Activated CD4-positive, alpha-beta T cell treated with anti-CD3 and anti-CD28 coated beads, Interleukin-2, Interleukin-4, amounts not matched to agents 100 ng/mL and 50 ng/mL, durations not matched to agents 16 hours and 8 hours (primary cell): ENCODE results near the gene OR6J1.
A peak's percentile ranks its signal among the peaks of the same experiment; 100 is the strongest.
"Not testable (repeated sequence)": the region's sequence is repeated elsewhere in the genome, so short reads cannot be mapped to it uniquely, and the experiment has no call there.

Source experiments
- DNase-seq: peaks from one replicate; pipeline ENCODE4 v3.0.0-alpha.2; 2020; ENCODE audit warnings: low spot score

Gene OR6J1

DNA sequence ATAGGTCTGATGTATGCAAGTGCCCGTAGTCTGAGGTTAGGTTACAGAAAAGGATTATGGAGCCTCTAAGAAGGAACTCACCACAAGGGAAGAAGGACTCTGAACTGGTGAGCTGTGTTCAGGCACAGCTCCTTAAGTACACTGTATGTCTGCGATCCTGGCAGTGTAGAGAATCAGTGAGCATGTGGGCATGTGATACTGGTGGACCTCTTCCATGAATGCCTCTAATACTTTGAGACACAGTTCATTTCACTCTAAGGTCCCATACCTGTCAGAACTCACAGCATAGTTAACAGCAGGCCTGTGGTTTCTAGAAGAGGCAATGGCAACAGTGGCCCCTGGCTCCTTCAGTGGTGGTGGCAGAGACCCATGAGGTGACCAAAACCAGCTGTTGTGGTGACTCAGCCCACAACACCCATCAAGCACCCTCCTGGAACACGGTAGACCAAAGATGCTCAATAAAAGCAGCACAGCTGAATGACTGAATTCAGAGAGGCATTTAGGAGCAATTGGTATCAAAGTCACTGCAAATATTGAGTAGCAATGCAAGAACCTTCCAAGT, 6.9 kb upstream of the OR6J1 start:
- peak; percentile 17 for DNase-seq

DNA sequence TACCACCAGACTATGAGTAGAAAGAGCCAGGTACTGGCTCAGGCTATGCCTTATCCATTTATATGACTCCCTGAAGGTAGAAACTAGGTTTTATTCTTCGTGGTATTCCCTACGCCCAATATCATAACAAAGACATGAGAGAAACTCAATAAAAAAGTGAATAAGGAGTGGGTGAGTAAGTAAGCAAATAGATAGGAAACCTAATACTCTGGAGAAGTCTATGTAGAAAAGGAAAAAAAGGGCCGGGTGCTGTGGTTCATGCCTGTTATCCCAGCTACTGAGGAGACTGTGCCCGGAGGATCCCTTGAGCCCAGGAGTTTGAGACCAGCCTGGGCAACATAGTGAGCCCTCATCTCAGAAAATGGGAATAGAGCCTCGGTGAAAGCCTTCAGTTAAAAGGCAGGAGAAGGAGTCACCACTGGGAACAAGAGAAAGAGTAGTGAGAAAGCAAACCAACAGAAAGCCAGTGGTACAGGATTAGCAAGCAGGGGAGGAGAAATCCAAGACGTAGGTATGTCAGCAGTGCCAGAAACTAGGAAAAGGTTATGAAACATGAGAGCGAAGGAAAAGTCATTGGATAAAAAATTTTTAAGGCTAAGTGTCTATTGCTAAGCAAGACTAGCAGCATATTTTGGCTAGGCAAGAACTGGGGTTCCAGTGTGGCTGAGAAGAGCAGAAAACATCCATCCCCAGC, 6.0 kb upstream of the OR6J1 start:
- no peak for DNase-seq

GRCh38 chr14:22648506-22648905, 4.4 kb upstream of the OR6J1 start:
- no peak for DNase-seq

- no peak for DNase-seq
Observed at GRCh38 chr14:22646570-22647254, 2.6 kb upstream of the OR6J1 start.

DNA sequence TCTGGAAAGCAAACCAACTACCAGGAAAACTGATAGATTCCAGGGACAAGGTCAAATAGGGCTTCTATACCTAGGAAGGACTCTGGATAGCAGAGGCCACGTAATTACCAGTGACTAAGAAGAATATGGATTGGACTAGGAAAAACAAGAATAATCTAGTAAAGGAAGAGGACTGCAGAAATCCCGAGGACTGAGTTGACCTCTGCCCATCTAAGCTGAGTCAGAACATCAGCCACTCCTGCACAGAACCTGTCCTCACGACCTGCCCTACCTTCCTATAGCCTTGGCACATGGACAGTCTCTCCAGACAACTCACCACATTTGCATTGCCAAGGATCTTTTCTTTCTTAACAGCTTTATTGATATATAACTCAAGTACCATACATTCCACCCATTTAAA, 2.3 kb downstream of the OR6J1 start:
- no peak for DNase-seq

- DNase-seq, result no peak
Observed at GRCh38 chr14:22640192-22640591, 4.0 kb downstream of the OR6J1 start.

DNA sequence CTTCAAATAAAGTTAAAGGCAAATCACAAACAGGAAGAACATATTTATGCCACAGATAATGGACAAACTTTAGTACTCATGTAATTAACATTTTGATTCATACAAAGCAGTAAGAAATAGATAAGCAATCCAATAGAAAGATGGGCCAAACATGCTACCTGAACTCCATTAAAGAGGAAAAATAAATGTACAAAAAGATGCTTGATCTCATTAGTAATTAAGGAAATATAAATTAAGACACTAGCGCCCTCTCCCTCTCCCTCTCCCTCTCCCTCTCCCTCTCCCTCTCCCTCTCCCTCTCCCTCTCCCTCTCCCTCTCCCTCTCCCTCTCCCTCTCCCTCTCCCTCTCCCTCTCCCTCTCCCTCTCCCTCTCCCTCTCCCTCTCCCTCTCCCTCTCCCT, 8.2 kb downstream of the OR6J1 start:
- not testable (repeated sequence) for DNase-seq

DNA sequence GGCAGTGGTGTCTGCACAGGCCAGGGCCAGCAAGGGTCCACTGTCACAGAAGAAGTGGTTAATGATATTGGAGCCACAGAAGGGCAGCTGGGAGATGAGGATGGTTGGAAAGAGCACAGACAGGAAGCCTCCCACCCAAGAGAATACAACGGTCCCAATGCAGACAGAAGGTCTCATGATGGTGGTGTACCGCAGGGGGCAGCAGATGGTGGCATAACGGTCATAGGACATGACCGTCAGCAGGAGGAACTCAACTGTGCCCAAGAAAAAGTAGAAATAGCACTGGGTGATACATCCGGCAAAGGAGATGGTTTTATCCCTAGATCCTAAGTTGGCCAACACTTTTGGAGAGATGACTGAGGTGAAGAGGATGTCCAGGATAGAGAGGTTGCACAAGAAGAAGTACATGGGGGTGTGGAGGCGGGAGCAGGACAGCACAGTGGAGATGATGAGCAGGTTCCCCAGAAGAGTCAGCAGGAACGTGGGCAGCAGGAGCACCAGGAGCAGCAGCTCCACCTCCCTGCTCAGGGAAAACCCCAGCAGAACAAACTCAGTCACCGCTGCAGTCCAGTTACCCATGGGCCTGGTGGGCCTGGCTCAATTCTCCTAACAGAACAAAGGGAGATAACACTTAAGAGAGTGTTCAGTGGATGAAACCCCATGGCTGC, 9.8 kb downstream of the OR6J1 start:
- DNase-seq, result no peak

DNA sequence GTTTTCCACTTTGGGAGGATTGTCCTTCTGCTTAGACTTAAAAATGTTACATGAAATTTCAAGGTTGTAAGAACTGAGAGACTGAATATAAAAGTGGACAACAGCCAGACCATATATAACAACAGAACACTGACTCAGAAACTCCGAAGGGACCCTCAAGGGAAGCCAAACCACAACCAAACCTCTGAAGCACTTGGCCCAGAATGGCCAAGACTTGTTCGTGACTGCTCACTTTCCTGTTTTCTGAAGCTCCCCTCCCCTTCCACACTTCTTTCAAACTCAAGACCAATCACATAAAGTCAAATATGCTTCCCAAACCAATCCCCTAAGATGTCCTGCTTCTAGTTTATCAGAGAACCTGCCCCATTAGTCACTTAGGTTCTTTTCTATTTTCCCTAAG, 13.7 kb downstream of the OR6J1 start:
- no peak for DNase-seq

- DNase-seq, result no peak
Observed at GRCh38 chr14:22630066-22630465, 14.1 kb downstream of the OR6J1 start.

DNA sequence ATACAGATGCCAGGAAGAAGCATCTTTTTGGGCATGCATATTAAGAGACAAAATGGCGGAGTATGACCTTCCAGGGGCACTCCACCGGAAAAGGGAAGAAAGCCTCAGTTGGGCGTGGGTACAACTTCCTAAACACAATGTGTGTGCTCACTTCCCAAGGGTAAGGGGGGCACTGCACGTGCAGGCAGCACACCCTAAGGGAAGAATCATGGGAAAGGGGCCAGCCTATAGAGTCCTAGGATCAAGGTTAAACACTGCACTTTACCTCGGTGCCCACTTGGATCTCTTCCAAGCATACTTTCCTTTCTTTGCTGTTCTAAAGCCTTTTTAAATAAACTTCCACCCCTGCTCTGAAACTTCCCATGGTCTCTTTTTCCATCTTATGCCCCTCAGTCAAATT, 14.8 kb downstream of the OR6J1 start:
- DNase-seq, result no peak

DNA sequence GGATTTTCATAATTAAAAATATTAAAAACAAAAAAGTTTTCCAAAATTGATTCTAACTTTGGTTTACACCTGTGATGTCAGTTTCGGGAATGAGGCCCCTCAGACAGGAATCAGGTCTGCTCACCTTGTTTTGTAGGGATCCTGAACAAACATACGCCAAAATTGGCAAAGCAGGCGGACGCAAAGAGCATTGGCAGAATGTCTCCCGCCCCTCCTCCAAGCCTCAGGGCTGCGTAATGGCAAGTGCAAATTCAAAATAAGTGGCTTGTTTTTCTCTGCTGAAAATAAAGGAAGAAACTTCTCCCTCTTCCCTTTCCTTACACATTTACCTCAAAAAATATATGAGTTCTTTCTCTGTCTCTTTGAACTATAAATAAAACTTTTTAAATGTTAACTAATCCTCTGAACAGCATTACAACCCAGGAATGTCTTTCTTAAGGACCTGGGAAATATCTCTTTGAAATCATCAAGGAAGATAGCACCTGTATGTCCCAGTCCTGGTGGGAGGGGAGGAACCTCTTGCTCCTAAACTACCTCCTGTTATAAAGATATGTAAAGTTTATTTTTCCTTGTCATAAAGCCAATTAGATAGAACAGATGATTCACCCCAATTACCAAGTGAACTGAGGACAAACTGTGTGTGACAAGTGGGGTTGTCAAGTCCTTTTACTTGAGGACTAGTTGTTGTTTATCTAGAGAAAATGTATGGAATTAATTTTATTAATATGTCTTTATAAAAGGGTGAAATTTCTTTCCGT, 16.5 kb downstream of the OR6J1 start:
- no peak for DNase-seq

DNA sequence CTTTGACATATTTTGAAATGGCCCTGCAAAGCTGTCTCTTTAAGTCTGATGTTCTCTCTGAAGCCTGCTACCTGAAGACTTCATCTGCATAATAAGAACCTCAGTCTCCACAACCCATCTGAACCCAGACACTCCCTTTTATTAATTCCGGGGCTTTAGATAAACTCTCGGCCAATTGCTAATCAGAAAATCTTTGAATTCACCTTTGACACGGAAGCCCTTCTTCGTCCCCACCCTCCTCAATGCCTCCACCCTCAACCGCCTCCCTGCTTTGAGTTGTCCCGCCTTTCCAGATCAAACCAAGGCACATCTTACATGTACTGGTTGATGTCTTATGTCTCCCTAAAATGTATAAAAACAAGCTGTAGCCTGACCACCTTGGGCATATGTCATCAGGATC, 17.6 kb downstream of the OR6J1 start:
- DNase-seq, result no peak

DNA sequence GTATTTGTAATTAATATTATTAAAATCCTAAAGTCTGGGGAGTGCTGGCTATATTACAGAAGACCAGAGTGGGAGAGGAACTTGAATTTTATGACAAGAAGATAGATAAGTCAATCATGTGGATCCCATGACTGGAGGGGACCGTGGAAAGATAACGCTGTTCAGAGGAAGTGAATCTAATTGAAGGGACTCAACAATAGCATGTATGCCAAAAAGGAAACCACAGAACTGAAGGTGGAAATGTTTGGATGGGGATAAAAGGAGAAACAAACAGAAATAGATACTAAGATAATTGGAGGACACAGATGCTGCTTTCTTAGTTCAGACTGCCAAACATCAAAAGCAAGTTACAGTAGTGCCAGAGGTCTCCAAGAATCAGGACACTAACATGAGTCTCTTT, 21.1 kb downstream of the OR6J1 start:
- DNase-seq, result no peak

- DNase-seq, result no peak
Observed at GRCh38 chr14:22622255-22622654, 21.9 kb downstream of the OR6J1 start.

DNA sequence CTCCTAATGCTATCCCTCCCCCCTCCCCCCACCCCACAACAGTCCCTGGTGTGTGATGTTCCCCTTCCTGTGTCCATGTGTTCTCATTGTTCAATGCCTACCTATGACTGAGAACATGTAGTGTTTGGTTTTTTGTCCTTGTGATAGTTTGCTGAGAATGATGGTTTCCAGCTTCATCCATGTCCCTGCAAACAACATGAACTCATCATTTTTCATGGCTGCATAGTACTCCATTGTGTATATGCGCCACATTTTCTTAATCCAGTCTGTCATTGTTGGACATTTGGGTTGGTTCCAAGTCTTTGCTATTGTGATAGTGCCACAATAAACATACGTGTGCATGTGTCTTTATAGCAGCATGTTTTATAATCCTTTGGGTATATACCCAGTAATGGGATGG, 28.4 kb downstream of the OR6J1 start:
- not testable (repeated sequence) for DNase-seq

- no peak for DNase-seq
Observed at GRCh38 chr14:22614240-22614799, 29.8 kb downstream of the OR6J1 start.

- no peak for DNase-seq
Observed at GRCh38 chr14:22613736-22614239, 30.4 kb downstream of the OR6J1 start.

- no peak for DNase-seq
Observed at GRCh38 chr14:22613106-22613695, 31.0 kb downstream of the OR6J1 start.

GRCh38 chr14:22610931-22611330, 33.2 kb downstream of the OR6J1 start:
- DNase-seq, result no peak

DNA sequence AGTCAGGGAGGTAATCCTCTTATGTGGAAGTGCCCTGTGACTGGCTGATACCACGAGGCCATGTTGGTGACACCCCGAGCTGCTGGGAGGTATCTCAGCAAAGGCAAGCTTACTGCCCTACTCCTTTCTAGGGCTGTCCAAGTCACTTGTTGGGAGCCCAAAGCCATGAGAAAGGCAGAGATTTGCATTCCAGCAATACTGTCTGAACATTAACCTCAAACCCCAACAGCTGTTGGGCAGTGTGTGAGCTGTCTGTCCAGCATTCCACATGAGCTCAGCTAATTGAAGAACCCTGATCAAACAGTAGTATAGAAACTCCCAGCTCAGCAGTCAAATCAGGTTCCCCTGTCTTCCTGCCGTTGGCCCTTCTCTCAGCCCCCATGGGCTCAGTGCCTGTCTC, 36.9 kb downstream of the OR6J1 start:
- no peak for DNase-seq
